ENCODE results near the gene GJB5.

- no peak for TF ChIP-seq EZH2 (IDR thresholded peaks at IDR 0.05; ENCODE audit: borderline replicate concordance, insufficient read depth, low read depth, low read length, poor library complexity, severe bottlenecking)
- TF ChIP-seq CTCF (IDR thresholded peaks at IDR 0.05): no peak
Observed at GRCh38 chr1:34713443-34713842, 41.4 kb upstream of the GJB5 start.

All from B cell (primary cell).